M059J (cell line): ENCODE measurements around the gene MIGA1. TPM values are rescaled to one million over a fixed set of nuclear protein-coding genes. Genes with fewer than 3 reads are reported as not detected.
"Not testable (repeated sequence)": the region's sequence is repeated elsewhere in the genome, so short reads cannot be mapped to it uniquely, and the experiment has no call there.

Source experiments
- DNase-seq: peaks from one replicate; pipeline ENCODE4 v3.0.0-alpha.2; 2012; ENCODE audit warnings: low read depth
- total RNA-seq: library from RNA; depleted of rRNA; stranded (reverse); fragments of >200 nt; shearing (Covaris generic); gene quantifications from 2 replicates; pipeline ENCODE4 v1.2.3, GENCODE V29; 2014

Gene MIGA1
- total RNA-seq, 1 experiment from 2014 or later, result 13.1 TPM

GRCh38 chr1:77796695-77797405 is 17.4 kb downstream of the MIGA1 start:
- DNase-seq, result no peak

GRCh38 chr1:77797991-77798390 is 18.5 kb downstream of the MIGA1 start:
- peak; percentile 4 for DNase-seq

DNA sequence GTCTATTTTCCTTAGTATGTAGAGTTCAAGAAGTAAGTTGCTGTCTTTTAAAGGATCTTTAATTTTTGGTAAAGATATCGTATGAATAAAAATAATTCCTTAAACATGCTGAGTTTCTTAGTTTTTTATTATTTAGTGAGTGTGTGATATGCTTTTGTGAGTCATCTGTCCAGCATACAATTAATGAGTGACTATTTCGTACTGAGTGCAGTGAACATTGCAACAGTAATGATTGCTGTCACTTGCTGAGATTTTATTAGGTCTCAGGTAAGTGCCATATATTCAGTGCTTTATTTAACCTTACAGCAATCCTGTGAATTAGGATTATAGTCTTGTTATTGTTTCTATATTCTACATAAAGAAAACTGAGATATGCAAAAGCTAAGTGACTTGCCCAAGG is 22.6 kb downstream of the MIGA1 start:
- DNase-seq, result no peak

GRCh38 chr1:77803371-77803770 is 23.9 kb downstream of the MIGA1 start:
- DNase-seq, result no peak

- not testable (repeated sequence) for DNase-seq
Observed at GRCh38 chr1:77809787-77810462, 30.5 kb downstream of the MIGA1 start.

GRCh38 chr1:77811589-77811988 is 32.1 kb downstream of the MIGA1 start:
- DNase-seq, result not testable (repeated sequence)

- DNase-seq, result no peak
Observed at GRCh38 chr1:77817368-77818209, 38.1 kb downstream of the MIGA1 start.

DNA sequence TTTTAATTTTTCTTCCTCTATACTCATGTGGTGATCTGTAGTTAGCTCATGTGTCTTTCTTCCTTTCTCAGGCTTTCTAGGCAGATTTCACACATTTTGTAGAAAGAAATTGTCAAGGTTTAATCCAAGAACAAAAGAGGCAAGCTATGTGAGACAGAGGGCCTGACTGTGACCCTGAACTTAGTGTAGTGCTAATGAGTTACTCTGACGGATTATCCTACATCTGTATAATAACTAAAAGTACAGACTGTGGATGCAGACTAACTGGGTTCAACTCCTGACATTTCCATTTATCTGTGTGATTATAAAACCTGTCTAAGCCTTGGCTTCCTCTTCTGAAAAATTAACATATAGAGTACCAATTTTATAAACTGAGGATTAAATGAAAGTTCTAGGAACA is 40.7 kb downstream of the MIGA1 start:
- no peak for DNase-seq

GRCh38 chr1:77824079-77824478 is 44.6 kb downstream of the MIGA1 start:
- DNase-seq, result peak; percentile 82

- DNase-seq, result peak; percentile 25
Observed at GRCh38 chr1:77824694-77825093, 45.2 kb downstream of the MIGA1 start.

DNA sequence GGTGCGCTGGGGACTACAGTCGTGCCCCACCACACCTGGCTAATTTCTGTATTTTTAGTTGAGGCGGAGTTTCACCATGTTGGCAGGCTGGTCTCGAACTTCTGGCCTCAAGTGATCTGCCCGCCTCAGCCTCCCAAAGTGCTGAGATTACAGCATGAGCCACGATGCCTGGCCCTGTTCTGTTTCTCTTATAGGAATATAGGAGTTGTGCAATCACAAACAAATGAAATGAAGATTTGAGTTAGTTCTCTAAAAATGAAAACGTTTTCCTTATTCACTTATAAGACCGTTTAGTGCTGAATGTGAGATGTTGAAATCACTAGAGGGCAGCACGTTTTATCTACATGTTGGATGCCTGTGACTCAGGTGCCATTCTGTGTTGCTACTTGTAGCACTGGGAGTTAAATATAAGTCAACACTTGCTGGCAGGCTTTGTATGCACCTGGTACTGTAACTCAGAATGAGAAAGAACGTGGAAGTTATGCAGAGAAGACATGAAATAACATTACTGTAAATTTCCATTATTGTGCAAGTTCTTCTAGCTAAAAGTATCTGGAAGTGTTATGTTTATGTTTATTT is 45.8 kb downstream of the MIGA1 start:
- peak; percentile 72 for DNase-seq

GRCh38 chr1:77826851-77827250 is 47.4 kb downstream of the MIGA1 start:
- DNase-seq, result not testable (repeated sequence)

DNA sequence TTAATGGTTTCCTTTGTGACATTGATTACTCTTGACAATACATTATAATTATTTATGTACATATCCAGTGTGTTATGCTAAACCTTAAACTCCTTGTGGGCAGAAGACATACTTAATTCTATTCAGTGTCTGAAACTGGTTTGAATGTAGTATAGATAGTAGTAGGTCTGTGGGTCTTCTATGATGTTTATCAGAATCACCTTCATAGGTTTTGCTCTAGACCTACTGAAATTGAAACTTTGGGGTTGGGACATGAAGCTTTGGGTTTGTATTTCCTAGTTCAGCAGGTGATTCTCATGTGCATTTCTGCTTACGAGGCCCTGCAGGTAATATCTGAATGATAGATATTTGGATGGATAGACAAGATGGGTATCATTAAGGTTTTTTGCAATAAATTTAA is 48.6 kb downstream of the MIGA1 start:
- no peak for DNase-seq

GRCh38 chr1:77829851-77830250 is 50.4 kb downstream of the MIGA1 start:
- no peak for DNase-seq

GRCh38 chr1:77830946-77831345 is 51.5 kb downstream of the MIGA1 start:
- no peak for DNase-seq

DNA sequence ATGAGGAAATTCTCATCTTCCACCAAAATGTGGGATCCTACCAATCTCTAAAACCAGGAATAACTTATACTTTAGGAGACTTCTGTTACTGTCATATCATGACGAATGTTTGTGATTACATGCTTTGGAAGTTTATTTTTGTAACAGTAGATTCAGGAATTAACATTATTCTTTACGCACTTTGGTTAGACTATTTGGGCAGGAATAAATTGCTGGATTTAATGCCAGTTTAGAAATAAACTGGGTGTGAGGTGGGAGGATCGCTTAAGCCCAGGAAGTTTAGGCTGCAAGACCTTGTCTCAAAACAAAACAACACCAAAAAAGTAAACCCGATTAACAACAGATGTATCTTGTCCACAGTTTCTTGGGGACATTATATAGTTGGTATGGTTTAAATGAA is 52.1 kb downstream of the MIGA1 start:
- DNase-seq, result no peak

GRCh38 chr1:77831976-77832711 is 52.7 kb downstream of the MIGA1 start:
- peak; percentile 69 for DNase-seq

DNA sequence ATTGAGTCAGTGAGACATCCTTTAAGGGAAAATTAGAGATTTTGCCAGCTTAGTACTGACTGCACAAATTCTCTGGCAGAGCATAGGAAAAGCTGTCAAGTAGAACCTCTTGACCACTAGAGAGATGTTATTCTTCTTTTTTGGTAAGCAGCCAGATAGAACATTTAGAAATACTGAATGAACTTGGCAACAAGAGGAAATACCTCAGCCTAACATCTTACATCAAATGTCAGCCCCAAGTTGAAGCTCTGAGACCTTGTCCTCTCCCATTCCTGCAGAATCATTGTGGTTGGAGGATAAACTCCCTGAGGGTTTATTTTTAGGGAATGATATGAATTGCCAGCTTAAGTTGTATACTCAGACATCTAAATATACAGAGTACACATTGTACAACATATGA is 53.5 kb downstream of the MIGA1 start:
- DNase-seq, result peak; percentile 96

DNA sequence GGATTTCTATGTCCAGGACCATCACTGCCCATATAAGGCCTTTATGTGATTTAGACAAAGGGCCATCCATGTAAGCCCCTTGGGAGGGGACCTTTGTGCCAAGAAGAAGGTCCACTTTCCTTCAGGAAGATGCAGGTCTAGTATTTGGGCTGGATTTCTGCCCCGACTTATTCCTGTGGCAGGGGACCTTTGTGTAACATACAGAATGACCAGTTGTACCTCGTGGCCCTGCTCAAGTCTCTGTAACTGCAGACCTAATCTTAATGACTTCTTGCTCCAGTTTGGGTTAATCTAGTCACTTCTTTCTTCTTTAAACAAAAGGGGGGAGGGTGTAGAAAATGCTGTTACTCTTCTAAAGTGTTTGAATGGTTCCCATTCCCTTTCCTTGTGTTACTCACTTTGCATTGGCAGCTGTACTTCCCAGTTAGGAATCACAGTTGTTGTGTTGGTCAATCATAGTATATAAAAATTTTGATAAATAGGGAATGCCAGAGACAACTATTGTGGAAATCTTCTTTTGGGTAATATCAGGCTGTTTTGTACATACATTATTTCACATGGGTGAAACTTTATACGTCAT is 54.2 kb downstream of the MIGA1 start:
- DNase-seq, result no peak

GRCh38 chr1:77834771-77835334 is 55.4 kb downstream of the MIGA1 start:
- DNase-seq, result peak; percentile 75

GRCh38 chr1:77841574-77841973 is 62.1 kb downstream of the MIGA1 start:
- DNase-seq, result no peak
